NT2/D1 (cell line): Measurements from ENCODE around the gene SERPINB12.

Experiments used
- SUZ12 ChIP-seq: IDR thresholded peaks from 2 replicates; pipeline ENCODE4 v1.6.1; 2011; ENCODE audit not compliant: insufficient read length, insufficient read depth; ENCODE audit errors: extremely low read depth
- ZNF274 ChIP-seq: IDR thresholded peaks from 2 replicates; pipeline ENCODE4 v1.6.1; 2011; ENCODE audit warnings: mild to moderate bottlenecking, low read depth, low read length

DNA sequence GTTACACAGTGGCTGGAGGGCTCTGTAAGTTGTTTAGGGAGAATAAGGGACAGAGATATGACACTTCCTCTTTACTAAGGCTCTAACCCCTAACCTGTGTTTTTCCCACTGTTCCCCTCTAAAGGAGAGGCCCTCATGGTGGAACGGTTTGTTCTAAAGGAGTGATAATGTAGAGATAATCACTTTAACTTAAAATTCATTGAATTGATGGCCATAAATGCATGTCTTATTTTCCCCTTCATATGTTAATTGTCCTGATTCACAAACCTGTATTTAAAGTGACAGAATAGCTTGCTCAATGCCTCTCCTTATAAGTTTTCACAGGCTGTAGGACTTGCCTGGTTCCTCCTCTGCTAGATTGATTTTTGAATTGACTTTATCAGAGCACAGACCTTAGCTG is at the start of gene SERPINB12:
- TF ChIP-seq SUZ12 (no peak), ZNF274 (no peak)
